ENCODE results near the gene CFHR4.
"Not testable (repeated sequence)": the region's sequence is repeated elsewhere in the genome, so short reads cannot be mapped to it uniquely, and the experiment has no call there.

Gene CFHR4

GRCh38 chr1:196943568-196943967, 55.7 kb downstream of the CFHR4 start, which contains the start of gene CFHR2:
Gene CFHR2, plus strand, starts transcription at chr1:196943738. Its CDS starts 143 bp downstream, at chr1:196943881.
- DNase-seq: not testable (repeated sequence)

GRCh38 chr1:196951711-196952394, 64.0 kb downstream of the CFHR4 start:
- no peak for DNase-seq

GRCh38 chr1:196954778-196955177, 66.9 kb downstream of the CFHR4 start:
- DNase-seq: no peak

GRCh38 chr1:196955926-196956325, 68.1 kb downstream of the CFHR4 start:
- DNase-seq: no peak

- DNase-seq: no peak
Measured at GRCh38 chr1:196960854-196961253, 73.0 kb downstream of the CFHR4 start.
